SK-N-SH treated with all-trans-retinoic acid at 6 μM for 48 hours (cell line): ENCODE data around the gene RGL2.
A peak's percentile ranks its signal among the peaks of the same experiment; 100 is the strongest.

ENCODE experiments used
- ATAC-seq: fragments of 200-7000 bp; cut with Tn5 transposase; 3 replicates; pipeline ENCODE4 v1.9.1; 2020; ENCODE audit warnings: mild to moderate bottlenecking, moderate library complexity
- BACH2 ChIP-seq: fragments of 250-450 bp; sonication (Bioruptor Pico); IDR thresholded peaks from 2 replicates; pipeline ENCODE4 v1.9.0; 2021; ENCODE audit warnings: mild to moderate bottlenecking, borderline replicate concordance
- CSDC2 ChIP-seq: fragments of 250-450 bp; sonication (Bioruptor Pico); IDR thresholded peaks from 2 replicates; pipeline ENCODE4 v1.5.0; 2020; ENCODE audit warnings: mild to moderate bottlenecking, moderate library complexity
- ESRRG ChIP-seq: fragments of 250-450 bp; sonication (Bioruptor Pico); IDR thresholded peaks from 2 replicates; pipeline ENCODE4 v1.6.1; 2021; ENCODE audit warnings: mild to moderate bottlenecking
- GLIS3 ChIP-seq: fragments of 250-450 bp; sonication (Bioruptor Pico); IDR thresholded peaks from 2 replicates; pipeline ENCODE4 v1.5.0; 2020; ENCODE audit warnings: mild to moderate bottlenecking, moderate library complexity
- ISL1 ChIP-seq: fragments of 250-450 bp; sonication (Bioruptor Pico); IDR thresholded peaks from 2 replicates; pipeline ENCODE4 v2.1.2; 2022; ENCODE audit warnings: mild to moderate bottlenecking, moderate library complexity
- OSR1 ChIP-seq: fragments of 250-450 bp; sonication (Bioruptor Pico); IDR thresholded peaks from 2 replicates; pipeline ENCODE4 v1.8.0; 2022; ENCODE audit warnings: moderate library complexity, mild to moderate bottlenecking, inconsistent platforms
- SNAI2 ChIP-seq: fragments of 250-450 bp; sonication (Bioruptor Pico); IDR thresholded peaks from 2 replicates; pipeline ENCODE4 v1.5.0; 2020; ENCODE audit warnings: mild to moderate bottlenecking, moderate library complexity
- TCF4 ChIP-seq: fragments of 250-450 bp; sonication (Bioruptor Pico); IDR thresholded peaks from 2 replicates; pipeline ENCODE4 v1.8.0; 2021; ENCODE audit warnings: mild to moderate bottlenecking, moderate library complexity, borderline replicate concordance
- ZC3H10 ChIP-seq: fragments of 250-450 bp; sonication (Bioruptor Pico); IDR thresholded peaks from 2 replicates; pipeline ENCODE4 v1.5.1; 2021; ENCODE audit warnings: mild to moderate bottlenecking, moderate library complexity
- ZNF565 ChIP-seq: fragments of 450-650 bp; formaldehyde crosslinking; conservative IDR thresholded peaks from 2 replicates; pipeline ENCODE4 v1.5.0; 2020; ENCODE audit warnings: low read depth, mild to moderate bottlenecking, moderate library complexity
- ZNF70 ChIP-seq: fragments of 450-650 bp; formaldehyde crosslinking; IDR thresholded peaks from 2 replicates; pipeline ENCODE4 v1.5.0; 2020; ENCODE audit warnings: mild to moderate bottlenecking, moderate library complexity
- ZNF8 ChIP-seq: fragments of 450-650 bp; formaldehyde crosslinking; IDR thresholded peaks from 2 replicates; pipeline ENCODE4 v1.5.0; 2020; ENCODE audit warnings: mild to moderate bottlenecking, moderate library complexity
- TF ChIP-seq, protein P1 (sequence below): fragments of 250-450 bp; sonication (Bioruptor Pico); IDR thresholded peaks from 2 replicates; pipeline ENCODE4 v1.5.1; 2021; ENCODE audit warnings: mild to moderate bottlenecking, moderate library complexity
- TF ChIP-seq, protein P2 (sequence below): fragments of 250-450 bp; sonication (Bioruptor Pico); IDR thresholded peaks from 2 replicates; pipeline ENCODE4 v1.5.1; 2020; ENCODE audit warnings: low read depth, mild to moderate bottlenecking, moderate library complexity
- TF ChIP-seq, protein P3 (sequence below): fragments of 250-450 bp; sonication (Bioruptor Pico); IDR thresholded peaks from 2 replicates; pipeline ENCODE4 v1.8.0; 2020; ENCODE audit warnings: mild to moderate bottlenecking, moderate library complexity, borderline replicate concordance
- TF ChIP-seq, protein P4 (sequence below): fragments of 250-450 bp; sonication (Bioruptor Pico); IDR thresholded peaks from 2 replicates; pipeline ENCODE4 v1.5.0; 2020; ENCODE audit warnings: mild to moderate bottlenecking, moderate library complexity

The RGL2 gene

DNA sequence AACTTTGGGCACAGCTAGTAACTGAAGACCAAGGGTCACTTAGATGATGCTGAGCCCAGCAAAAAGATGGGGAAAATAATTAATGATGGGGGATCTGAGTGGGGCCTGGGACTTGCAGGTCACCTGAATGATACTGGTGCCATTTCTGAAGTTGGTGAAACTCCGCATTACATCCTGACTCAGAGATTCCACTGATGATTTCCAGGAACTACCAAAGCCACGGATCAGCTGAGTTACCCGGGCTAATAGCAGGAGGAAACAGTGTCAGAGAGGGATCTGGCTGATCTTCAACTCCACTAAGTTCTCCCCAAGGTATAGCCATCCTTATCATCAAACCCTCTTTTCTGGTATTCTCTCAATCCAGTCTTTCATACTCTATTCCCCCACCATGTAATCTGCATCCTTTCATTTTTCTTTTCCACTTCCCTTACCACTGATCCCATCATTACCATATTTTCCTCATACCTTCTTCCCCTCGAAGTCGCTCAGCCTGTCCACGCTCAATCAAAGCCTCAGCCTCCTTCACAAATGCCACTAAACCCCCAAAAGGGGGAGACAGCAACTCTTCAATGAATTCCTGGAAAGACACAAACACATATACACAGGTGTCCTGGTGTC lies 47.2 kb downstream of the RGL2 start (continued):
- no peak for TF ChIP-seq ZNF565 (CRISPR knock-in tag)
- no peak for TF ChIP-seq ESRRG
- TF ChIP-seq, protein P1, sequence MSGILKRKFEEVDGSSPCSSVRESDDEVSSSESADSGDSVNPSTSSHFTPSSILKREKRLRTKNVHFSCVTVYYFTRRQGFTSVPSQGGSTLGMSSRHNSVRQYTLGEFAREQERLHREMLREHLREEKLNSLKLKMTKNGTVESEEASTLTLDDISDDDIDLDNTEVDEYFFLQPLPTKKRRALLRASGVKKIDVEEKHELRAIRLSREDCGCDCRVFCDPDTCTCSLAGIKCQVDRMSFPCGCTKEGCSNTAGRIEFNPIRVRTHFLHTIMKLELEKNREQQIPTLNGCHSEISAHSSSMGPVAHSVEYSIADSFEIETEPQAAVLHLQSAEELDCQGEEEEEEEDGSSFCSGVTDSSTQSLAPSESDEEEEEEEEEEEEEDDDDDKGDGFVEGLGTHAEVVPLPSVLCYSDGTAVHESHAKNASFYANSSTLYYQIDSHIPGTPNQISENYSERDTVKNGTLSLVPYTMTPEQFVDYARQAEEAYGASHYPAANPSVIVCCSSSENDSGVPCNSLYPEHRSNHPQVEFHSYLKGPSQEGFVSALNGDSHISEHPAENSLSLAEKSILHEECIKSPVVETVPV = no peak
- TF ChIP-seq ISL1 (CRISPR knock-in tag) = no peak
- TF ChIP-seq GLIS3 (CRISPR knock-in tag) = no peak
- TF ChIP-seq ZNF70 (CRISPR knock-in tag) = no peak
- TF ChIP-seq, protein P2, sequence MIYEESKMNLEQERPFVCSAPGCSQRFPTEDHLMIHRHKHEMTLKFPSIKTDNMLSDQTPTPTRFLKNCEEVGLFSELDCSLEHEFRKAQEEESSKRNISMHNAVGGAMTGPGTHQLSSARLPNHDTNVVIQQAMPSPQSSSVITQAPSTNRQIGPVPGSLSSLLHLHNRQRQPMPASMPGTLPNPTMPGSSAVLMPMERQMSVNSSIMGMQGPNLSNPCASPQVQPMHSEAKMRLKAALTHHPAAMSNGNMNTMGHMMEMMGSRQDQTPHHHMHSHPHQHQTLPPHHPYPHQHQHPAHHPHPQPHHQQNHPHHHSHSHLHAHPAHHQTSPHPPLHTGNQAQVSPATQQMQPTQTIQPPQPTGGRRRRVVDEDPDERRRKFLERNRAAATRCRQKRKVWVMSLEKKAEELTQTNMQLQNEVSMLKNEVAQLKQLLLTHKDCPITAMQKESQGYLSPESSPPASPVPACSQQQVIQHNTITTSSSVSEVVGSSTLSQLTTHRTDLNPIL (CRISPR knock-in tag) = no peak
- TF ChIP-seq ZNF8 (CRISPR knock-in tag) = no peak
- TF ChIP-seq TCF4 (CRISPR knock-in tag) = no peak
- TF ChIP-seq CSDC2 (CRISPR knock-in tag) = no peak

DNA sequence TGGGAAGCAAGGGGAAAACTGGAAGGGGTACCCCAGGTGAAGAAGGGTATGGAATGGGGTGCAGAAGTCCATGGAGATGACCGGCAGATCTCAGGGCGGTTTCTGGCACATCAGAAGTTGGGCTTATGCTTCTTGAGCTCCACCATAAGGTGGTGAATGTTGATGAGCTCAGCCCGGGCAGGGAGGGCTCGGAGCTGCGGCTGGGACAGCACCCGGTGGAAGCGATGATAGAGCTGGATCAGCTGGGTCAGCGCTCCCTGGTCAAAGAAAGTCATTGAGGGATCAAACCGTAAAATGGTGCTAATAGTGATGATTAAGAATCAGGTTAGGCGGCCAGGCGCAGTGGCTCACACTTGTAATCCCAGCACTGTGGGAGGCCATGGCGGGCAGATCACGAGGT lies 48.0 kb downstream of the RGL2 start:
- TF ChIP-seq ZC3H10 (CRISPR knock-in tag) = no peak
- no peak for TF ChIP-seq OSR1
- TF ChIP-seq, protein P3, sequence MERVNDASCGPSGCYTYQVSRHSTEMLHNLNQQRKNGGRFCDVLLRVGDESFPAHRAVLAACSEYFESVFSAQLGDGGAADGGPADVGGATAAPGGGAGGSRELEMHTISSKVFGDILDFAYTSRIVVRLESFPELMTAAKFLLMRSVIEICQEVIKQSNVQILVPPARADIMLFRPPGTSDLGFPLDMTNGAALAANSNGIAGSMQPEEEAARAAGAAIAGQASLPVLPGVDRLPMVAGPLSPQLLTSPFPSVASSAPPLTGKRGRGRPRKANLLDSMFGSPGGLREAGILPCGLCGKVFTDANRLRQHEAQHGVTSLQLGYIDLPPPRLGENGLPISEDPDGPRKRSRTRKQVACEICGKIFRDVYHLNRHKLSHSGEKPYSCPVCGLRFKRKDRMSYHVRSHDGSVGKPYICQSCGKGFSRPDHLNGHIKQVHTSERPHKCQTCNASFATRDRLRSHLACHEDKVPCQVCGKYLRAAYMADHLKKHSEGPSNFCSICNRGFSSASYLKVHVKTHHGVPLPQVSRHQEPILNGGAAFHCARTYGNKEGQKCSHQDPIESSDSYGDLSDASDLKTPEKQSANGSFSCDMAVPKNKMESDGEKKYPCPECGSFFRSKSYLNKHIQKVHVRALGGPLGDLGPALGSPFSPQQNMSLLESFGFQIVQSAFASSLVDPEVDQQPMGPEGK (CRISPR knock-in tag) = no peak
- no peak for TF ChIP-seq SNAI2 (CRISPR knock-in tag)
- TF ChIP-seq BACH2 (CRISPR knock-in tag) = no peak
- ATAC-seq = no peak

DNA sequence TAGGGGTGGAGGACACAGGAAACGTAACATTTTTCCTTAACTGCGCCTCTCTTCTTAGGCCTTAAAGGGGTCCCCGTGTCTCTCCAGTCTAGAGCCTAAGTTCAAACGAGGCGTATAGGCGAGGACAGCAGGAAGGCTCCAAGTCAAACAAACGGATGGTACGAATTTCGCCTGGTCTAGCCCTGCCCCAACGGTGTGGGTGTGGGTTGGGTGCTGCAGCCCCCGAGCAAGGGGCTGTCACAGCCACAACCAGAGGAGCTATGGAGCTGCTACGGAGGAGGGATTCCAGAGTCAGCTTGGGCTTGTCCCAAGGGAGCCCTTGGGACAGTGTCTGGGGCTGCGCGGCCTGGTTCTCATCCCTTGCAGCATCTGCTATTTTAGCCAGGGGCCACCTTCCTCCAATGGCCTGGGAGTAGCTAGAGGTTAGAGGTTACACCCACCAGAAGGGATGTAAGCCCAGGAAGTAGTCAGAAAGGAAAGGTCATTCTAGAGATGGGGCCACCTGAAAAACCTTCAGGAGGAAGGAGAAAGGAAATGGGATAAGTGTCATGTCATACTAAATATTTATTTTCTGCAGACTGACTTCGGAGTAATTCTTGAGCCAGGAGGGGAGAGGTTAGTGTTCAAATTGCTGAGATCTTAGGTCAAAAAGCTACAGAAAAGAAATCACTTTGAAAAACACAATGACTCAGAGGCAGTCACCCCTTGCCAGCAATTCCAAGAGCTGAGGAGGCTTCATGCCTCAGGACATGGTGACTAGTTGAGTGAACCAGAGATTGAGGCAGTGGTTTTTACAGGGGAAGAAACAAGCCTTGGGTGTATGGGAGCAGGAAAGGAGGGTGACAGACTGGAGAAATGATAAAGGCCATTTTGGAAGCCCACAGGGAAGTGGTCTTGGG lies 48.8 kb downstream of the RGL2 start:
- peak; percentile 1 for ATAC-seq
- TF ChIP-seq, protein P4, sequence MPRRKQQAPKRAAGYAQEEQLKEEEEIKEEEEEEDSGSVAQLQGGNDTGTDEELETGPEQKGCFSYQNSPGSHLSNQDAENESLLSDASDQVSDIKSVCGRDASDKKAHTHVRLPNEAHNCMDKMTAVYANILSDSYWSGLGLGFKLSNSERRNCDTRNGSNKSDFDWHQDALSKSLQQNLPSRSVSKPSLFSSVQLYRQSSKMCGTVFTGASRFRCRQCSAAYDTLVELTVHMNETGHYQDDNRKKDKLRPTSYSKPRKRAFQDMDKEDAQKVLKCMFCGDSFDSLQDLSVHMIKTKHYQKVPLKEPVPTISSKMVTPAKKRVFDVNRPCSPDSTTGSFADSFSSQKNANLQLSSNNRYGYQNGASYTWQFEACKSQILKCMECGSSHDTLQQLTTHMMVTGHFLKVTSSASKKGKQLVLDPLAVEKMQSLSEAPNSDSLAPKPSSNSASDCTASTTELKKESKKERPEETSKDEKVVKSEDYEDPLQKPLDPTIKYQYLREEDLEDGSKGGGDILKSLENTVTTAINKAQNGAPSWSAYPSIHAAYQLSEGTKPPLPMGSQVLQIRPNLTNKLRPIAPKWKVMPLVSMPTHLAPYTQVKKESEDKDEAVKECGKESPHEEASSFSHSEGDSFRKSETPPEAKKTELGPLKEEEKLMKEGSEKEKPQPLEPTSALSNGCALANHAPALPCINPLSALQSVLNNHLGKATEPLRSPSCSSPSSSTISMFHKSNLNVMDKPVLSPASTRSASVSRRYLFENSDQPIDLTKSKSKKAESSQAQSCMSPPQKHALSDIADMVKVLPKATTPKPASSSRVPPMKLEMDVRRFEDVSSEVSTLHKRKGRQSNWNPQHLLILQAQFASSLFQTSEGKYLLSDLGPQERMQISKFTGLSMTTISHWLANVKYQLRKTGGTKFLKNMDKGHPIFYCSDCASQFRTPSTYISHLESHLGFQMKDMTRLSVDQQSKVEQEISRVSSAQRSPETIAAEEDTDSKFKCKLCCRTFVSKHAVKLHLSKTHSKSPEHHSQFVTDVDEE (CRISPR knock-in tag) = 0 out of 2 replicates have a peak, but pooled peaks have one; percentile 1
- TF ChIP-seq ZNF70 (CRISPR knock-in tag) = no peak

DNA sequence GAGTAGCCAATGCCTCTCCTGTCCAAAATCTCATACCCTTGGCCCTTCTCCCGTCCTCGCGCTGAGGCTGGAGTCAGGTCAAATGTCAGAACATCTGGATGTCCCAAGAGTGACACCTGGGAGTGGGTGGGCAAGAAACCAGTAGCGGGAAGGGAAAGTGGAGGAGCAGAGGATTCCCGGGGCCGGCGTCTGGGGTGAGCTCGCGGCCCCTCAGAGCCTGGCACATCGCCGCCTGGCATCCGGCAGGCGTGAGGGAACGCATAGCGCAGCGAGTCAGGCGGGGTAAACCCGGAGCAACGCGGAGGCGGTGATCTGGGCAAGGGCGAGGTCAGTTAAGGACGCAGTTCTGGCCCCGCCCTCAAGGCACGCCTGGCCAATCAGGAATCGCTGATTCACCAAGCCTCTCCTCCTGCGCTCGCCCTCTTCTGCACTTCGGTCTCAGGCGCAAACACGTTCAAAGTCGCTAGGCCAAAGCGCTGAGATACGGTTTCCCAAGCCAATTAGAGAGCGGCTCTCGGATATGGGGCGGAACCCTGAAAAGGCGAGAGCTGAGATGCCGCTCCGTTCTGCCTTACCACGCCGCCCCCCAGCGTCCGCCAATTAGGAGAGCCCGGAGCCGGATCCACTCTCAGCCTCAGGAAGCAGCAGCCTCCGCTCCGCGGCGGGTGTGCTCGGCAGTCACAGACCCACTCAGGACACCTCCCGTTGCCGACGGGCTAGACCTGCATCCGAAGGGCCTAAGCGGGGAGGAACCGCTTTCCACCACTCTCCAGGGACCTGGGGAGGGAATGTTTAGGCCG lies 49.6 kb downstream of the RGL2 start:
- ATAC-seq = peak; percentile 93
- TF ChIP-seq, protein P4 (CRISPR knock-in tag) = 0 out of 2 replicates have a peak, but pooled peaks have one; percentile 12
- TF ChIP-seq ISL1 (CRISPR knock-in tag) = no peak
